Bladder microvascular endothelial cell (primary cell): ENCODE data around the gene AREL1. TPM values are rescaled to one million over a fixed set of nuclear protein-coding genes. Genes with fewer than 3 reads are reported as not detected.

ENCODE experiments used
- total RNA-seq: library from RNA; depleted of rRNA; stranded (reverse); fragments of >200 nt; gene quantifications from 2 replicates; pipeline ENCODE4 v1.2.3, GENCODE V29; 2014

AREL1 gene
- 19.1 and 44.4 TPM in 2 replicates for total RNA-seq

GRCh38 chr14:74712499-74713394 is at the start of gene AREL1, which contains the start of gene FCF1:
TSS of gene AREL1 (minus strand) at chr14:74713080. CDS start at chr14:74685615, 27,465 bp downstream.
TSS of gene FCF1 (plus strand) at chr14:74713144. CDS start at chr14:74713198, 54 bp downstream.

GRCh38 chr14:74611650-74612349 is 101.1 kb downstream of the AREL1 start, which contains the start of gene LTBP2:
TSS of gene LTBP2 (minus strand) at chr14:74612237. CDS start at chr14:74611944, 293 bp downstream.

Other genes starting within 250 kb of the AREL1 start
- gene NPC2, start 219.8 kb downstream of the AREL1 start, total RNA-seq: 239 and 247 TPM in 2 replicates
- 8.9 and 9.4 TPM in 2 replicates for gene ISCA2, start 219.3 kb downstream of the AREL1 start, total RNA-seq
- gene LTBP2, start 100.8 kb downstream of the AREL1 start, total RNA-seq: 114 and 133 TPM in 2 replicates
- gene FCF1, start 64 bp upstream of the AREL1 start, total RNA-seq: 12.8 and 33.0 TPM in 2 replicates
- gene YLPM1, start 50.2 kb upstream of the AREL1 start, total RNA-seq: 19.1 and 66.7 TPM in 2 replicates
- gene PROX2, start 163.1 kb upstream of the AREL1 start, total RNA-seq: not detected in 2 replicates
- 46.1 and 73.6 TPM in 2 replicates for gene DLST, start 168.8 kb upstream of the AREL1 start, total RNA-seq
- 7.0 and 15.9 TPM in 2 replicates for gene RPS6KL1, start 210.2 kb upstream of the AREL1 start, total RNA-seq
- gene PGF, start 242.5 kb upstream of the AREL1 start, total RNA-seq: 121 and 214 TPM in 2 replicates